ENCODE results near the gene TMEM54.

TMEM54 gene

DNA sequence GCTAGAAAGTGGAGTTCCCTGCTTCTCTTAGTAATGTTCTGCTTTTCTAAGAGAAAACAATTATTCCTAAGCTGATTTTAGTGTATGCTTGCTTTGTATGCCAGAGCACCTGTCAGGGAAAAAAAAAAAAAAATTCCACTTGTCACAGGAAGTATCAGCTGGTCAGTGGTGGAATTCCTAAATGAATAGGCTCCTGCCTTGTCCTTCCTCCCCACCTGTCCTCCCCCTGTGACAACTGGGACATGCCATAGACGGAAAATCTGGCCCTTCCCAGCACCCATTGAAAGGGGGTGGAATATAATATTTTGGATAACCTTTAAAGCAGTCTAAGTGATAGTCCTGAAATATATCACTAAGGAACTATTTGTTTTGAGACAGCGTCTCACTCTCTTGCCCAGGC lies 41.3 kb downstream of the TMEM54 start:
- no peak for DNase-seq

DNA sequence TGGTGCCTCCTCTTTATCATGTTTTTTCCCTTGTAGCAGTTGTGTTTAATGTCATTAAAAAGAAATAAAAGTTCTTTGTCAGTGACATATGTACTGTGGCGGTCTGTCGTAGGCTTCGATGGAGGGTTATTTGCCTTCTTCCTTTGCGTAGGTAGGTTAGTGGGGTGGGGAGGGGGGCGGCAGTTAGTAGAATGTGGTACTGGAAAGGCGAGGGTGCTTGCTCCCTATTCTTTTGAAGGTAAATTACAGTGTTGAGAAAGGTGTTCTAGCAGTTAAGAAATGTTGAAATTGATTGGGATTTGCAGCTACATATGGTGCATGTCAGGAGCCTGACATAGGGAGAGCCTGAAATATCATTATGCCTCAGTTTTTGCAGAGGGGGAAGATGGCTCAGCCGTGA lies 42.4 kb downstream of the TMEM54 start:
- DNase-seq = no peak

DNA sequence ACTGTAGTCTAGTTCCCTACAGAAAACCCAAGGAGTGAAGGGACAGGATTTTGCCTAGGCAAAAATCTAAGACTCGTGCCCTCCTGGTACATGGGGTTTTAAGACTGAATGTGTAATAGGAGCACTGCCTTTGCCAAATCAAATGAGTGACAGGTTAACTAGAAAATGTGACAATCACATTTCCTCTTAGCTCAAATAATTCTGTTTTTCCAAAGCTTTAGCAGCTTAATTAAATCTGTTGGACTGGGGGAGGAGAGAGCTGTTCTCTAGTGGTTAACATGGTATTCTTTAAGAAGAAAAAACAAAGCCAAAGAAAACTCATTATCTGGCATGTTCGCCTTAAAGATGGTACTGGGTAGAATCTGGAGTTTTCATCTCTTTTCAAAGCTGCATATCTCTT lies 43.1 kb downstream of the TMEM54 start:
- no peak for DNase-seq

DNA sequence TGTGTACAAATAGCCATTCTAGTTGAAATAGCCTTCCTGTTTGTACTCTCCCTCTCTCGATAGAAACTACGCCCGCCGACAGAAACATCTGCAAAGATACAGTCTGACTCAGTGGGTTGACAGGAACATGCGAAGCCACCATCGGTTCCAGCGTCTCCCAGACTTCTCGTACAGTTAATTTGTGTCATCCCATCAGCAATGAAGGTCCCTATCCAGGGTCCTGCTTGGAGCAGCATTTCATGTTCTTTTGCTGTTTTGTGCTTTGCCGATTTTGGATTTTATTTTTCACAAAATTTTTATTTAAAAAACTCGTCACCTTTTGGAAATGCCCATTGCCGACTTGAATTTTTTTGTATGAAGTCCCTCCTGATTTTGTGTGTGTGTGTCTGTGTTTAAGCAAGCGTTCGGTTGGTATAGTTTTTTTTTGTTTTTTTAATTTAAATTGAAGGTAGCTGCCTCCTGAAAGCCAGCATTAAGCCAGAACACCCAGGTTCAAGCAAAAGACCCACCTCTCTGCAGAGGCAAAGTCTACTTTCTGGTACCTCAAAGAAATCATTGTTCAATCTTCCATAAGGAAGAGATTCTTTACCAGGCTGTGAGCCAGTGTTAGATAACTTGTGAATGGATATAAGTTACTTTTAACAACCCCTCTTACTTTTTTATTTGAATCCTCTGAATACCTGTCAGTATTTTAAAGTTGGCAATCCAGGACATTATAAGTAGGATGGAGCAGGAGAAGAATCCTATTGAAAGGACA lies 45.1 kb downstream of the TMEM54 start:
- no peak for DNase-seq

DNA sequence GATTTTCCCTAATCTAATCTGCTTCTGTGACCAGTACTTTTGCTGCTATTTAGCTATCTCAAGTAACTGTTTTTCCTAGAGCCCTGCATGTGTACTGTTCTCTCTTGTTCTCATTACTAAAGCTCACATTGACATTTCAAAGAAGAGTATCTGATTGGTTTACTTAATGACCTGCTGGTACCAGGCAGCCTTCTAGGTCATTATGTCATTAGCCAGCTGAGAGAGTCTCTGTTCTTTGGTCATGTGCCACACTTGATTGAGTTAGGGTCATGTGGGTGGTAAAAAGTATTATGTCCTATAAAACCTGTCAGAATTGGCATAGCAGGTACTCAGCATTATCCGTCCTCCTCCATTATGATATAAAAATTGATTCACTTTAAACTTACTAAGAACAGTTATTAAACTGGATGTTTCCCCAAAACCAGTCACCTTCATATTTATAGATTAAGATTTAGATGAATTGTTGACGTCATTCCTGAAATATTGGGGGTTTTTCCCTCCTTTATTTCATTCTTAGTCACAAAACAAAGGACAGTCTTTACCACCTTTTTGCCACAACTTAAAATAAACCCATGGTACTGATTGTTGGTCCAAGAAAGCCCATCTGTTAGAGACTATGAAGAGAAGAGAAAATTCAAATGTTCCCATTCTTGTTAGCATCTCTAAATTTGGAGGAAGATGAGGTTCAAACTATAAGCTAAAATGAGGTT lies 52.7 kb downstream of the TMEM54 start:
- no peak for DNase-seq

Data from SW 1271 (cell line).